ENCODE measurements around the gene OR51Q1.

Gene OR51Q1

GRCh38 chr11:5449432-5449831 is 27.5 kb downstream of the OR51Q1 start:
- DNase-seq (ENCODE audit: low spot score in 2 of 2) = no peak
- Histone ChIP-seq H3K4me3 (no peak overlapping the region), H3K4me1 (no peaks in the 10 kb centered on the region), H3K27me3 (ENCODE audit: low read depth) (no peaks in the 10 kb centered on the region), H3K36me3 (replicated peaks) (no peaks in the 10 kb centered on the region), H3K9me3 (no peaks in the 10 kb centered on the region)
- in situ Hi-C loops (cut with MboI; ENCODE audit: low sequenced_read_pairs) = no loop called here

GRCh38 chr11:5460983-5461621 is 39.2 kb downstream of the OR51Q1 start:
- H3K4me3 ChIP-seq = no peak overlapping the region
- H3K4me1 ChIP-seq = no peaks in the 10 kb centered on the region
- H3K36me3 ChIP-seq (replicated peaks) = no peaks in the 10 kb centered on the region
- no peak for DNase-seq (ENCODE audit: low spot score in 2 of 2)
- H3K9me3 ChIP-seq = no peaks in the 10 kb centered on the region
- in situ Hi-C loops (cut with MboI; ENCODE audit: low sequenced_read_pairs) = no loop called here
- no peaks in the 10 kb centered on the region for H3K27me3 ChIP-seq (ENCODE audit: low read depth)

- Histone ChIP-seq H3K36me3 (replicated peaks) (no peaks in the 10 kb centered on the region), H3K4me1 (no peaks in the 10 kb centered on the region), H3K9me3 (no peaks in the 10 kb centered on the region), H3K4me3 (no peak overlapping the region), H3K27me3 (ENCODE audit: low read depth) (no peaks in the 10 kb centered on the region)
- in situ Hi-C loops (cut with MboI; ENCODE audit: low sequenced_read_pairs) = no loop called here
- DNase-seq (ENCODE audit: low spot score in 2 of 2) = no peak
Measured at GRCh38 chr11:5467527-5467926, 45.6 kb downstream of the OR51Q1 start.

Measured in HAP-1 (cell line).